ENCODE measurements around the gene MATN4.

MATN4 gene

DNA sequence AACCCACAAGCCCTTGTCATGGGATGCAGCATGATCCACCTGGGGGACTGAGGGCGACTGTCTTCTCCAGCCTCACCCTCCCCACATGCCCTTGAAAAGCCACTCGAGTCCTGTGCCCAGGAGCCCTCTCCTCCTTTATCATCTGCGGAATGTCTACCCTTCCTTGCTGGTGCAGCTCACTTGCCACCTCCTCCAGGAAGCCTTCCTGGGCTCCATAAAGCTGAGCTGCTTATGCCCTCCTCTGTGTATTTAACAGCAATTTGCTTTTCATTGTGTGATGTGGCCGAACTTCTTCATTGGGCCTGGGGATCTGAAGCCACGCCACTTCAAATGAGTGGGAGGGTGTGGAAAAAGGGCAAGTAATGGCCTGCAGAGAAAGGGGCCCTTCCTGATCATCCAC lies 19.2 kb downstream of the MATN4 start:
- DNase-seq: no peak

DNA sequence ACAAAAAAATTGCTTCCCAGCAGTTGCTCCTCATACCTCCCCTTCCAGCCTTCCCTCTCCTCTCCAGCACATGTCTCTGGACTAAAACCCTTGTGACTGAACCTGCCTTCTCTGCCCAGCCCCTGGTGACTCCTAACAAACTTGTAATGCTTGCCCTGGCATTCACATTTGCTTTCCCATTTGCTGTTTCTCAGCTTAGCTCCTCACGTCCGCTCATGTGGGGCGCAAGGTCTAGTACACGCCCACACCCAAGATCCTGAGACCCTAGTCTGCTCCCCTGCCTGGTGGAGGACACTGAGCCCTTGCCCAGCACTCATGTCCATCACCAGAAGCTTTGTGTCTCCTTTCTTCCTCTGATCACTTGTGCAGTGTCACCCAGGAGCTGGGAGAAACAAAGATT lies 19.7 kb downstream of the MATN4 start:
- DNase-seq: no peak

DNA sequence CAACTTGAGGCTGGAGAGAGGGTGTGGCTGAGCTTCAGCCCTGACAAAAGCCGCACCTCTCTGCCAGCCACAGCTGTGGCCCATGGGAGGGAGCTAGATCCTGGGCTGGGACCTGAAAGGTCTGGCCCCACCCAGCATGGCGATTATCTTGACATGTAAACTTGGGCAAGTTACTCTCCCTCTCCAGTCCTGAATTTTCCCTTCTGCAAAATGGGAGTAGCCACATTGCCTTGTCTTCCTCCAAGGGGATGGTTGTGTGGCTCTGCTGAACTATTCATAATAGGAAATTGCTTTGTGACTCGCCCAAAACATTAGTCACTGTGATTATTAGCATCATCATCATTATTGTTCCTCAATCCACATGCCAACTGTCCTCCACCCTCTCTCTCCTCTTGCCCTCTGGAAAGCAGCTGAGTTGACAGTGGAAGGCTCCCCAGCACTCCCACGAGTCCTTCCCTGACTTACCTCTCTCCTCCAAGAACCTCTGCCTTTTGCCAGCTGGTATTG lies 24.5 kb downstream of the MATN4 start:
- DNase-seq: no peak

DNA sequence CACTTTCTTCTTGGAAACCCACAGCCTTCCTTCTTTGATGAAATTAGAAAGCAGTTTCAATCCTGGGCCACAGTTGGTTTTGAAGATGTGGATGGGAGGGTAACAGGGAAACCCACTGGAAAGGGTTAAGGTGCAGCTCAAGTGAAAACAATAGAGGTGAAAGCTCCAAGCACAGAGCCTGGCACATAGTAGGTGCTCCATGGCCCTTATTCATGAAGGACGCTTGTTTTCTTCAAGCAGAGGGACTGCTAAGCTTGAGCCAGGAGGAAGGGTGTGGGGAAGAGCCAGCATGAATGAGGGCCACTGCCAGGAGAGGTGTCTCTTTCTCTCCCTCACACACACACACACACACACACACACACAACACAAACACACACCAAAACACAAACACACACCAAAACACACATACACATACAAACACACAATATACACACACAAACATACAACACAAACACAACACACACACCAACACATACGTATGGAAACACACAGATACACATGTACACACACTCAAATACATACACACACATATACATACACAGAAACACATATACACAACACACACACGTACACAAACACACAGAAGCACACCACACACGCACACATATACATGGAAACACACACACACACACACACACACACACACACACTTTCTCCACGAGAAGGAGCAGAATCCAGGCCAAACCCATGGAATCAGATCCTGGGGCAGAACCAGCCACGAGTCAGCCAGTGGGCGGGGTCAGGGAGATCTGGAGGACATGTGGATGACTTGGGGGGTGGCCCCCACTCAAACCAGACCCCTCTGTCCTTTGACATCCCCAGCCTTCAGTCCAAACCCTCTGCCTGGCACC lies 25.2 kb downstream of the MATN4 start:
- DNase-seq: no peak

DNA sequence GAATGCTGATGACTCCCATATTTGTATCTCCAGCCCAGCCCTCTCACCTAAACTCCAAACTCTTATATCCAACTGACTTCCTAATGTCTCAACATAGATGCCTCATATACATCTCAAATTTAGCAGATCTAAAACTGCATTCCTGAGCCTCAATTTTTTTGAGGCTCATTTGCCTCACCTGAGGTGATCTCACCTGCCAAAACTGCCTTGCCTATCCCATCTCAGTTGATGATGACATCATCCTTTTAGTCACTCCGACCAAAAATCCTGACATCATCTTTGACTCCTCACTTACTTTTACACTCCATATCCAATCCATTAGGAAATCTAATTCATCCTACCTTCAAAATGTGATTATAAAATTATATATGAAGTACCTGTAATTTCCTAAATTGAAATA lies 28.1 kb downstream of the MATN4 start:
- DNase-seq: no peak

DNA sequence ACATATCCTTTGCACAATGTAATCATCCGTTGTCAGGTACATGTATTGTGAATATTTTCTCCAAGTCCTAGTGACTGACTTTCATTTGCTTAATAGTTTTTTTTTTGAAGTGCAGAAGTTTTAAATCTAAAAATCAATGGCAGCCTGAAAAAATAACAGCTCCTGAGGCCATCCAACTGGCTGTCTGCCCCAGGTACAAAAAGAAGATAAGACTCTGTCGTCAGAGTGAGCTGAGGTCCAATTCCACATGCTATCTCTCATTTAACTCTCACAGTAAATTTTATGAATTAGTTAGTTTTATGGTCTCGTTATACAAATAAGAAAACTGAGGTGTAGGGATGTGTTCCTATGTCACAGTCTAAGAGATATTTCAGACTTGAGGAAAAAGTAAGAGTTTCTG lies 32.8 kb downstream of the MATN4 start:
- DNase-seq: no peak

DNA sequence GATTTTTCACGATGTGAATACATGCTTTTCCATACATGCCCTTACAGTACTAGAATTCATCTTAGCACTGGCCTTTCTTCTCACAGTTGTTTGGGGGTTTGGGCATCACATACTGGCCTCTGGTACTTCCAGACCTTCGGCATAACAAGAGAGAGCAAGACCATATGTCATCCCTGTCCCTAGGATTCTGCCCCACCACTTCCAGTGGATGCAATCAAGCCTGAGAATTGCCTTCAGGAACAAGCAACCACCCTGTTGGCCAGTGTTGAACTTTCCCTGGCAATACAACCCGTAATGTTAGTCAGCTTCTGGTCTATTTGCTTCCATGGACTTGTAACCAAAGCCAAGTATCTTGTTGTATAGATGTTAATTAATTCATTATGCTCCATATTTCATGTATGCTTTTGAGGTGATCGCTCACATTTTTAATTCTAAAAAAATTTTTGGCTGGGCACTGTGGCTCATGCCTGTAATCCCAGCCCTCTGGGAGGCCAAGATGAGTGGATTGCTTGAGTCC lies 38.3 kb downstream of the MATN4 start:
- DNase-seq: no peak

DNA sequence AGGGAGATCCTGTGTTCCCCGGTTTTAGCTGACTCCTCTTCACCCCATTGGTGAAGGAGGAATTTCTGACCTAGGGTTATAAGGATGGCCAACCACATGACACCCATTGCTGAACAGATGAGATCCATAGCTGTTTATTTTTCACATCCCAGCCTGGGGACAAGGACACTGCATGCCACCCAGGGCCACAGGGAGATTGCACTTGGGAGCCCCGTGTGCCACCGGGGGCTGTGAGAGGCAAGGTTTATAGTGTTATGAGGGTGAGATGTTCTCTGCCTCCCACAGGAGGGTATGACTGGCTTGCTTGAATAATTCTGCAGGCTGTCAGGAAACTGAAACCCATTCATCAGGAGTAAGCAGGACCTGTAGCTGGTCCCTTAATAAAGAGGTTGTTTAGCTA lies 39.0 kb downstream of the MATN4 start:
- no peak for DNase-seq

DNA sequence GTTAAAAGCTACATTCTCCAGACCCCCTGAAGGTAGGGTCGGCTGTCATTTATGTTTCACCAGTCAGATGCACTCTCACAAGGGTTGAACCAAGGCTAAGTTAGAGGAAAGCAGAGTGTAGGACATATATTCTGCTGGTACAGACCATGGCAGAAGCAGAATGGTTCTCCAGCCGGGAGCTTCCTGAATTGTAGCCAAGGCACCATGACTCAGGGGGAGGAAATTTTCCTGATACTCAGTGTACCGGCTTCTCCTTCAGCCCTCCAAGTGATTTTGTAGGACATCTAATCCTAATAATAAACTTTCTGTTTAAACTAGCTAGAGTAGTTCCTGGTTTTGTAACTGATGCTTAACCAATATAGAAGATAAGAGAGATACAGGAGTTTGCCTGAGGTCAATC lies 39.6 kb downstream of the MATN4 start:
- no peak for DNase-seq

DNA sequence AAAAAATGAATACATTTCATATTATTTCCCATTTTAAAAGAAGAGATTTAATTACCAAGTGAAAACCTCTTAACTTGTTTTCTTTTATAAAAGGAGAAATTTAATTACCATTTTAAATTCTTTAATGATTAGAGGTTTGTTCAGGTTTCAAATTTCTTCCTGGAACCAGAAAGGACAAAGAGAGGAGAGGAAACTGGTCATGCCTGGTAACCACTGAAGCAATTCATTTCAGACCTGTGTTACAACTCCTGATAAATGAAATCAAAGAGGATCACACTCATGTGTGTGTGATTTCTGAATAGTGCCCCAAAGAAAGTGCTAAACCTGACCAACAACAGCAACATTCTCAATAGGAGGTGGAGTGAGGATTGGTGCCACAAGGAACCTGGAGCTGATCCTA lies 41.1 kb downstream of the MATN4 start:
- no peak for DNase-seq

DNA sequence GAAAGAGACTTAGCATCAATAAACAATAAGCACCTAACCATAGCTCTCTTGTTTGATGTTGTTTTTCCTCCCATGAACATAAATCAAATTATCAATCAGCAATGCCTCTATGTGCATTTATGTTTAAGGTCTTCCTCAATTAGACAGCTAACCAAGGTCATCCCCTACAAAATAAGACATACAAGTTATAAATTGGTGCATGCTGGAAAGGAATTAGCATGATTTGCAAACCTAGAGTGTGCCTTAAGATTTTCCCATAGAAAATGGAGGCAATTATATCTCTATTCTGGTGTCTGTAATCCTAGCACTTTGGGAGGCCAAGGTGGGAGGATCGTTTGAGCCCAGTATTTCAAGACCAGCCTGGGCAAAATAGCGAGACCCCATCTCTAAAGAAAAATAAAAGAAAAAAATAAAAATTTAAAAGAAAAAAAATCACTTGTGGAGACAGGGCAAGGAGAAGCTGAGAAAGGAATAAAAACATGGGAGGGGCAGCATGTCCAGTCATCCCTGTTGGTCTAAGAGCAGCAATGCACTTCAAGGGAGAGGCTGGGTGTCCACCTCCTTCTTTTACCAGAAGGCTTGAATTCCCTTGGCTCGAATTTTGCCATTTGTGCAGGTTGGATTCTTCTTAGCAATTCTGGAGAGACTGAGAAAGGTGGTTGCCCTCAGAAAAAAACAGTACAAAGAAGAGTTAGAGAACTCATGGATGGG lies 44.4 kb downstream of the MATN4 start:
- no peak for DNase-seq

DNA sequence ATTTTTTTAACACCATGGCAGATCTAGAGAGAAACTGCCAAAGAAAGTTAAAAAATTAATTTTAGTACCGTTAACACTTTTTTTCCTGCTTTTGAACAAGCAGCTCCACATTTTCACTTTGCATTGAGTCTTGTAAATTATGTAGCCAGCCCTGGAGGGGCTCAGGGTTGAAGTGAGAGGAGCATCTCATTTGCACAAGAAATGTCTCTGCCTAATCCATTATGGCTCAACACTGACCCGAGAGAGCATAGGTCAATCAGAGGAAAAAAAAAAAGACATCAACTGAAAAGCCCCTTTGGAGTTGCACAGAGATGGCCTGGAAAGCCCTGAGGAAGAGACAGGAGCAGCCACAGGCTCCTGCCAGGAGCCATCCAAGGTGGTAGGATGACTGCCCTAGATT lies 49.4 kb downstream of the MATN4 start:
- no peak for DNase-seq

DNA sequence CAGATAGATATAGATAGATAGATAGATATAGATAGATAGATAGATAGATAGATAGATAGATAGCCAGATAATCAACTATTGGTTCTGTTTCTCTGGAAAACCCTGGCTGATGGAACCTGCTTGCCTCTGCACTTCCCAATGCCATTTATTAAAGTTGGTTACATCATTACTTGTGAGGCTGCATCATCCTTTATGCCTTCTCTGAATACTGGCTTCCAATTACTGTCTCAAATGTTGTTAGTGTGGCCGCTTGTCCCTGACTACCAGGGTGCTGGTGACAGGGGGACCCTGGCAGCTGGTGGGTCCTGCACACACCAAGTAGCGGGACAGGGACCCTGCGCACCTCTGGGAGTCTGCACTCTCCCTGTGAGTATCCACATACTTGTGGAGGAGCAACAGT lies 49.8 kb downstream of the MATN4 start:
- DNase-seq: no peak

DNA sequence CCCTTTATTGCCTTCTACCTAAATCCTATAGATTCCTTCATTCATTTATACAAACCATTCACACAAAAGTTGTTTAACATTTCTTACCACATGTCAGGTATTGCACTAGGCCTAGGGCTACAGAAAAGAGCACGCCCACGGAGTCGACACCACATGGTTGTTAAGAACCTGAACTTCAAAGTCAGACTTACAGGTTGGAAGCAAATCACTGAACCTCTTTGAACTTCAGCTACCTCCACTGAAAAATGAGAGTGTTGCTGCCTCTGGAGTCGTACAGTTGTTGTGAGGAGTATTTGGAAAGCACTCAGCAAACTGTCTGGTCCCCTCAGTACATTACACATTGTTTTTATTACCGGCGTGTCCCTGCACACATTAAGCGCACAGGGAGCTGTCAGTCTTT lies 50.4 kb downstream of the MATN4 start:
- no peak for DNase-seq

DNA sequence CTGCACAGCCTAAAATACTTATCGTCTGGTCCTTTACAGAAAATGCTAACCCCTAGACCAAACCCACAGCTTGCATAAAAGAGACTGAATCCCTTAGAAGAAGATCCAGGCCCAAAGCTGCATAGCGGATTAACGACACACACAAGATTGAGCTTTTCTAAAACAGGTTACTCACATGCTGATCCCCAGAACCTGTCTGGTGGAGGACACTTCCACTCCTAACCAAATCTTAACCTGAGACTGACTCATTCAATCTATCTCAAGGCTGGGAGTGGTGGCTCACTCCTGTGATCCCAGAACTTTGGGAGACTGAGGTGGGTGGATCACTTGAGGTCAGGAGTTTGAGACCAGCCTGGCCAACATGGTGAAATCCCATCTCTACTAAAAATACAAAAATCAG lies 50.9 kb downstream of the MATN4 start:
- no peak for DNase-seq

DNA sequence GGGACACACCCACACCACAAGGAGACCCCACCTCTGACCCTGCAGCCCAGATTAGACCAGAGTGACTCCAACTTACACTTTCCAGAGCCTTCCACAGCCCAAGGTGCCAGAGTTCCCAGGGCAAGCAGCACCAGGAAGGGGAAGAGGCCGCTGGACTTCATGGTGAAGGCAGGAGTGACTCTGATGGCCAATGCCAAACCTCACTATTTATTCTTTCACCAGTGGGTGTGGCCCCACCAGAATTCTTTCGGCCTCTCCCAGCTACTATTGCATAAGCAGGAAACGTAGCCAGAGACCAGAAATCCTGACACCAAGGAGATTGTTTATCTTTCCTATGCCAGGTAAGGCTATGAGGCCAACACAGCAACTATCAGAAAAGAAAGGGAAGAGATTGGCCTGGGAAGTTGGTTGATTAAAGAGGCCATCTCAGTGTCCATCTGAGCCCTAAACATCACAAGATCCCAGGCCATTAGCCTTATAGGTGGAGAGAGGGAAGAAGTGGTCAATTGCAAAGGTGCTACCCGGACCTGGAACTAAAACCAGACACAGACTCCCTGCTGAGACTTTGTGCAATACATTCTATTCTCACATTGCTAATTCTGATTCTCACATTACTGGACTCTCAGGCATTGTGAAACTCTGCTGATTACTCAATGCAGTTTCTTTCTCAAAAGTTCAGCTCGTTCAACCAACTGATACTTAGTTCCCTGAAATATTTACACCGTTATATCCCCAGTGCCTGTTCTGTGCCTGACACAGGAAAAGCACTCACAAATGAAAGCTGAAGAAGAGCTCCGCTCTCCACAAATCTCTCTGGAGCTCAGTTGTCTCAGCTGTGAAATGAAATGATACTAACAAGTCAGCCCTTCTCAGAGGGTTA lies 53.5 kb downstream of the MATN4 start, which contains the start of gene SLPI:
Gene SLPI (minus strand): TSS at position 182 of the 880 bp plus-strand sequence. CDS start 21 bp downstream, at position 161.
- no peak for DNase-seq

DNA sequence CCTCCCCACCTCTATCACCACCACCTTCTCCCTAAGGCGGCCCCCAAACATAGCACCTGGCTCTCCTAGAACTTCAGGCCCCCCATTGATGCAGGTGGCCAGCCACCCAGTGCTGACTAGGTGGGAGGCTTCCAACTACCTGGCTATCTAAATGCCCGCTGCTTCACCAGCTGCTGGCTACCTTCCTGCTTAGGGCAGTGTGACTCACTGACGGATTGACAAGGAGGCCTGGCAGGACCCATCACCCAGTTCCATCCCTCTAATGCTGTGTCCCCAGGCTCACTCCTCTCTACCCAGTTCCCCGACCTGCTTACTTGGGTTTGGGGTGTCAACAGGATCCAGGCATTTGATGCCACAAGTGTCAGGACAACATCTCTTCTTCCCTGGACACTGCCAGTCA lies 54.8 kb downstream of the MATN4 start:
- no peak for DNase-seq

DNA sequence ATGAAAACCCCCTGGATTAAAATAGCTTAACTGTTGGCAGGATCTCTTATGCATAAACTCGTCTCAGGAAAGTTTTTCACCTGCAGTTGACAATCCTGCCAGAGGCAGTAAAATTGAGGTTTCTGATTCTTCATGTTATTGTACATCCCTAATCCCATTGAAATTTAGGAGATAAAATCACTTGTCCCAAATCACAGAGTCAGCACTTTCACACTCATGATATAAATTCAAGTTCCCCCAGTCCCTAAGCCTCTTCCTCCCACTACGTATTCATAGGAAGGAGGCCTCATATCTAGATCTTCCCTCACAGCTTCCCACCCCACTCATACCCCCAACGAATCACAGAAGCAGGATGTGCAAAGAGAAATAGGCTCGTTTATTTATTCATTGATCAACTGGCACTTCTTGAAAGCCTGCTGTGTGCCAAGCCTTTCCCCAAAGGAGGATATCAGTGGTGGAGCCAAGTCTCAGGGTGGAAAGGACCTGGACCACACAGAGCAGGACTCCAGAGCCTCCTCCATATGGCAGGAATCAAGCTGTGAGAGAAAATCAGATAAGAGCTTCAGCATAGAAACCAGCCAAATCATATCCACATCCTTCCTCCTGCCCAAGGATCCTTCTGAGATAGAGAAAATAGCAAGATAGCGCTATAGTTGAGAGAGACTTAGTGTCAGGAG lies 56.1 kb downstream of the MATN4 start:
- DNase-seq: no peak

DNA sequence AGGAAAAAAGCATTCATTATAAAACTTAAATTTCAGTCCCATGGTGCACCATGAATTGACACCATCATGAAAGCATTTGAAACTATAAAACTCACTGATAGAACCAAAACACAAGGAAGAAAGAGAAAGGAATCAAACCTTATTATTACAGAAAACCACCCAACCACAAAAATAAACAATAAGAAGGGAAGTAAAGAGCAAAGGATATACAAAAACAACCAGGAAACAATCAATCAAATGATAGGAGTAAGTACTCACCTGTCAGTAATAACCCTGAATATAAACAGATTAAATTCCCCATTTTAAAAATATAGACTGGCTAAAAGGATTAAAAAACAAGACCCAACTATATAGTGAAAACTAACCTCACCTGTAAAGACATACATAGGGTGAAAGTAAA lies 59.5 kb downstream of the MATN4 start:
- no peak for DNase-seq

DNA sequence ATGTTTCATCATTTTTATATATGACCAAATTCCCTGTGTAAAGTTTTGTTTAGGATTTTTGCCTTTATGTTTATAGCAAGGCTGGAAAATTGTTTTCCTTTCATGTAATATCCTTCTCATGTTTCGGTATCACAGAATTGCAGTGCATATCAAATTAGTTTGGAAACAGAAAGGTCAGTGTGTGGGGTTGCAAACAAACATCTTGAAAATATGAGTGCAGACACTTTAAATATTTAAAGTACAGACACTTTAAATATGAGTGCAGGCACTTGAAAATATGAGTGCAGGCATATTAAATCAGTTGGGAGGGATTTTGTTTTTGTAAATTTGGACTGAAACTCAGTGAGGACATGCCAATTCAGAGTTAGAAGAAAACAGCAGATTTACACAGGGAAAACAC lies 60.2 kb downstream of the MATN4 start:
- no peak for DNase-seq

DNA sequence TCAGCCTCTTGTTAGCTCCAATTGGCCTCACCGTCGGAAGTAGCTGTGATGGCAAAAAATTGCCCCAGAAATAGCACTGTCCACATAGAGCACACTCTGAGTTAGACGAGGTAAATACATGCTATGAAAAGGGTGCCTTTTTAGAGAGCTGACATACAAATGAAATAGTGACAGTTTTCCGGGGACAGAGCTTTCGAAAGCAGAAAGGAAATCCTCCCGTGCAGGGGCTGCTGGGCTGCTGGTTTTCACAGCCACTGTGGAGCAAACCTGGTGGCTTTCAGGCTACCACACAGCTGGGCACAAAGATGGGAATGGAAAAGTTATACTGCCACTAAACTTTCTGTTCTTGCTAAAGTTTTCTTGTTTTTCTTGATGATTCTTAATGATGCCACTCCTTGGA lies 62.0 kb downstream of the MATN4 start:
- no peak for DNase-seq
